GM12865 (cell line): ENCODE data around the gene IGF2.

Source experiments
- DNase-seq: peaks from one replicate; pipeline ENCODE4 v3.0.0; 2010; ENCODE audit warnings: low read depth
- H3K4me3 ChIP-seq: 2 replicates; pipeline ENCODE4 v1.5.1; 2011; ENCODE audit warnings: mild to moderate bottlenecking, low read depth, low read length, control low read depth
- CTCF ChIP-seq: IDR thresholded peaks from 2 replicates; pipeline ENCODE4 v1.5.1; 2011; ENCODE audit warnings: low read length, control low read depth, low read depth, inconsistent platforms; ENCODE audit not compliant: insufficient read depth; ENCODE audit errors: missing control alignments

Gene IGF2

DNA sequence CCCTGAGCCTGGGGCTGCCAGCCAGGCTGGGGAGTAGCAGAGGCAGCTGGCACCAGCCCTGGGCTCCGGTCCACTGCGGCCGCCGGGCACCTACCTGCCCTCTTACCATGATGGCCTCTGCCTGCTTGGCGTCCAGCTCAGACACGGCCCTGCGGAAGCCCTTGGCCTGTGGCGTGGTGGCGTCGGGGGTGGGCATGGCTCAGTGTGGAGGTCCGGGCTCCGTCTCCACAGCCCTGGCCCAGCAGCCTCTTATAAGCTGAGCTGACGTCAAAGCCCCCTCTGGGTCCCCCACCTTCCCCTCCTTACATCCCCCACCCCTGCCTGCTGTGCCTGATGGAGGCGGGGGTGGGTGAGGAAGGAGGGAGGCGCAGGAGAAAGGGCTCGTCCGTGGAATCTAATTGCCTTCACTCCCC, 32.4 kb upstream of the IGF2 start, which contains the start of gene TH:
Gene TH (minus strand): TSS at position 225 of the 413 bp plus-strand sequence. CDS start 29 bp downstream, at position 196.
- TF ChIP-seq CTCF, result no peak
- no peak within 1 kb of the TSS for H3K4me3 ChIP-seq
- DNase-seq, result no peak

DNA sequence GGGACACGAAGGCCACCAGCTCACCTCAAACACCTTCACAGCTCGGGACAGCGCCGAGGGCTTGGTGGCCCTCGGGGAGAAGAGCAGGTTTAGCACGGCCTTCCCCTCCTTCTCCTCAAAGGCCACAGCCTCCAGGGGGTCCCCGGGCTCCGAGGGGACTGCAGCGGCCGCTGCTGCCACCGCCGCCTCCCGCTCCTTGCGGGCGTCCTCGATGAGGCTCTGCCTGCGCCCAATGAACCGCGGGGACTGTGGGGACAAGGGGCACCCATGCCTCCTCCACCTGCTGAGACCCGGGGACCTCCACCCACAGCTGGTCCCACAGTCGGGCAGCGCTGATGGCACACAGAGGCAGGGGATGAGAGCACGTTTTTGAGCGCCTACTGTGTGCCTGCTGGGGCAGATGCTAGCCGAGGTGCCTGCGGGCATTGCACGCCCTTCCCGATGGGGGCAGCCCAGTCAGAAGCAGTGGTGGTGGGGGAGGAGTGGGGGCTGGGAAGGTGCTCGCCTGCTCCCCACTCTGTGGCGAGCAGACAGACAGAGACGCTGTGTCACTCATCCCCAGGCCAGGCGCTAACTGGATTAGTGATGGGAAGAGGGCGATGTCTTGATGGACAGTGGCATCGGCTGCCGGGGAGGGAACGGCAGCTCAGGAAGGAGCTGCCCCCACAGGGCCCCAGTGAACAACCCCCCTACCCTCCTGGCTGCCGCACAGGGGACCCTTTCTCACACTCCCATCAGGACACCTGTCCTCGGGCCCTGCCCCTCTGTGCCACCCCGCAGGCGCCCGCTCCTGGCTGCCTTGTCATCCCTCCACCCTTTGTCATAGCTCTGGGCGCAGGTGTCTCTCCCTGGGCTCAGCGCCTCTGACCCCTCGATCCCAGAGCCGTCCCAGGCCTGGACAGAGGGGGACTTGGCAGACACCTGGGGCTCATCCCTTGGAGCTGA, 30.7 kb upstream of the IGF2 start:
- no peak for TF ChIP-seq CTCF
- DNase-seq, result no peak
- H3K4me3 ChIP-seq, result no peak overlapping the region

GRCh38 chr11:2169005-2169378, 29.8 kb upstream of the IGF2 start:
- DNase-seq, result no peak
- no peak for TF ChIP-seq CTCF
- no peak overlapping the region for H3K4me3 ChIP-seq

DNA sequence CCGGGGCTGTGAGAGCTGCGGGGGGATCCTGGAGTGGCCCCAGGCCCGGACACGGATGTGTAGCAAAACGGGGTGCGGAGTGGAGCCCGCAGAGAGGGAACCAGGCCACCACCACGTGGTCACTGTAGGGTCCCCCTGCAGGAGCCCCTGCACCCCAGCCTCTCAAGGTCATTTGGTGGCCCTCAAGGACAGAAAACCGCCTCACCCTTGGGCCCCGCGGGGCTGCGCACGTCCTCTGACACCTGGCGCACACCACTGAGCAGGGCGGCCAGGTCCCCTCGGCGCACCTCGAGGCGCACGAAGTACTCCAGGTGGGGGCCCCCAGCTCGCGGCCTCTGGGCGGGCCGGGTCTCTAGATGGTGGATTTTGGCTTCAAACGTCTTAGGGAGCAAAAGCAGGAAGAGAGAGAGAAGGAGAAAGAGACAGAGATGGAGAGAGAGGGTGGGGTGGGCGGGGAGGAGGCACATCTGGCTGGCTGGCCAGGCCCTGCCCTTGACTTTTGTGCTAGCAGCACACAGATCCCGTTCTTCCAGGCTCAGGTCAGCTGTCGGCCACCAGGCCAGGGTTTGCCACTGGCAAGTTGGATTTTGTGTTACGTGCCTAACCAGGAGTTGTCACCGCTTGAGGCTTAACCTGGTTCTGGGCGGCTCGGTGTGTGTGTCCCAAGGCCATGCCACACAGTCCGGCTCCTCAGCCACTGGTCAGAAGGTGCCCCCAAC, 29.3 kb upstream of the IGF2 start:
- DNase-seq, result no peak
- no peak for TF ChIP-seq CTCF
- no peak overlapping the region for H3K4me3 ChIP-seq

GRCh38 chr11:2167141-2168045, 28.2 kb upstream of the IGF2 start:
- DNase-seq, result no peak
- TF ChIP-seq CTCF, result no peak
- no peak overlapping the region for H3K4me3 ChIP-seq

DNA sequence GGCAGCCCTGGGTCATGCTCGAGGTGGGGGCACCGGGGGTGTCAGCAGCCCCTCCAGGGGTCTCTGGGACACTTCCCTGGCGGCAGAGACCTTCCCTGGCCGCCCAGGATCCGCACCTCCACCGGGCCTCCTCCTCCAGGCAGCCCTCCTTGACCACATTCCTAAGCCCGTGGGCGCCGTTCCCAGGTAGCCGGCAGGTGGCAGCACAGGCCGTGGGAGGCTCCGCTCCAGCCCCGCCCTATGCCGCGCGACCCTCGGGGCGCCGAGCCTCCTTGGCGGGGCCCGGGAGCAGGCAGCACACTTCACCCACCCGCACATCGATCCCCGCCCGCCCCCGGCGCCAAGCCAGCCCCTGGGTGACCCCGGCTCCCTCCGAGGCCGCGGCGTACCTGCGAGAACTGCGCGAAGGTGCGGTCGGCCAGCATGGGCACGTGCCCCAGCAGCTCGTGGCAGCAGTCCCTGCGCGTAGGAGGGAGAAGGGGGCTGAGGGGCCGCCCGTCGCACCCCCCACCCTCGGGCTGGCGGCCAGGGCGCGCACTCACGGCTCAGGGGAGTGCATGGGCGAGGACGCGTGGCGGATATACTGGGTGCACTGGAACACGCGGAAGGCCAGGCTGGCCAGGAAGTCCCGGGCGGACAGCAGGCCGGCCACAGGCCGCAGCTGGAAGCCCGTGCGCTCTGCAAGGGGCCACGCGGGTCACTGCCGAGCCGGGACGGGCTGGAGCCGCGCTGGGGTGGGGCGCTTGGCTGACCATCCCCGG, 27.1 kb upstream of the IGF2 start:
- DNase-seq, result peak; percentile 11
- H3K4me3 ChIP-seq, result no peak overlapping the region
- peak; percentile 42 for TF ChIP-seq CTCF
